GM12891 (cell line): ENCODE data around the gene BAG2.

ENCODE experiments used
- POLR2A ChIP-seq: IDR thresholded peaks from 2 replicates; pipeline ENCODE4 v1.6.1; 2011; ENCODE audit warnings: low read depth, low read length, control low read depth
- TAF1 ChIP-seq: IDR thresholded peaks from 2 replicates; pipeline ENCODE4 v1.6.1; 2011; ENCODE audit warnings: low read depth, low read length, control low read depth

GRCh38 chr6:57193177-57193576, 21.1 kb downstream of the BAG2 start:
- TF ChIP-seq TAF1 (no peak), POLR2A (no peak)
